ENCODE measurements around the gene CNTNAP2.

CNTNAP2 gene

DNA sequence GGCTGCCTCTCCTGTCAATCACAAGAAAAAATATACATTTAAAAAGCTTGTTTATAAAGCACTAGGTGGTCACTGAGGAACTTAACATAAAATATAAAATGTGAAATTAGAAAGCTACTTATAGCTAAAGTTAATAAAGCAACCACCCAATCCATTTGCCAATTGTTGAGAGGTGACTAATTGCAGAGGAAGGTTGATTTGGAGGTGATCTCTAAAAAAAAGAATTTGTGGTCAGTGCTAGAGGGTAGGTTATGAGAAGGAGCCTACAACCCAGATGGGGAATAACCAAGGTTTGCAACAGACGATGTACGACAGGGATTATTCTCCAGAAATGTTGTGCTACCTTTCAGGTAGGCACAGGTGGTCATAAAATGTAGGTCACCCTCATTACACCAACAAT is 2029.7 kb downstream of the CNTNAP2 start:
- no peak for DNase-seq (ENCODE audit: low read depth in 2 of 2)

GRCh38 chr7:148147438-148147837 is 2030.8 kb downstream of the CNTNAP2 start:
- no peak for DNase-seq (ENCODE audit: low read depth in 2 of 2)

- no peak for DNase-seq (ENCODE audit: low read depth in 2 of 2)
Observed at GRCh38 chr7:148148456-148148855, 2031.9 kb downstream of the CNTNAP2 start.

GRCh38 chr7:148149730-148150129 is 2033.1 kb downstream of the CNTNAP2 start:
- no peak for DNase-seq (ENCODE audit: low read depth in 2 of 2)

DNA sequence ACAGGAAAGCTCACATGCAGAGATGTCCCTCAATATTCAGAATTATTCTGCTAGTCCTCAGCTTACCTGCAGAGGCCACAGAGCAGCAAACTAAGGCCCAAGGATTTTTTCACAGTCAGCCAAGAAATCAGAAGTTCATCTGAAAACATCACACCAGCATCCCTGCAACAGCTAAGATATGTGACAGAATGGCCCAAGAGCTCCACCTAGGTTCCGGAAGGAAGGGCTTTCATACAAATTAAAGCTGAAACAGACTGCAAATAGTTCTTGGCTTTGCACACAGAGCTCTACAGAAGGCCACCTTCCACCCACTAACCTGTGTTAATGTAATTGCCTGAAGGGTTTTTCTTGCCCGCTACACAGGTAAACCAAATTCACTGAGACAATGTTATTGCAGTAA is 2035.2 kb downstream of the CNTNAP2 start:
- no peak for DNase-seq (ENCODE audit: low read depth in 2 of 2)

- no peak for DNase-seq (ENCODE audit: low read depth in 2 of 2)
Observed at GRCh38 chr7:148153616-148154284, 2037.1 kb downstream of the CNTNAP2 start.

DNA sequence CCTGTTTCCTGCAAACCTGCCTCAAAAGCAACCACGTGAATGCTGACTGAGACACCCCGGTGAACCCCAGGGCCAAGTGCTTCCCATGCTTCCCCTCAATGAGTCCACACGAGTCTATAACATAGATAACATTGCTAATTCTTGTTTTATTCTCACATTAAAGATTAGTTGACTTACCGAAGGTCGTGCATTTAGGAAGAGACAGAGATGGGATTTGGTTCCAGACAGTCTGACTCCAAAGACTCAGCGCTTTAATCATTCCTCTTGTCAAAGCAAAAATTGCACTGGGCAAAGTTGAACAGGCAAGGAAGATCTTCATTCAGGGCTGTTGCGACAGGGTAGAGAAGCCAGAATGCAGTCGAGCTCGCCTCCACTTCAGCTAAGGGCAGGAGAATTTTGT is 2038.4 kb downstream of the CNTNAP2 start:
- DNase-seq (ENCODE audit: low read depth in 2 of 2) = no peak

- DNase-seq (ENCODE audit: low read depth in 2 of 2) = no peak
Observed at GRCh38 chr7:148155826-148156225, 2039.2 kb downstream of the CNTNAP2 start.

- DNase-seq (ENCODE audit: low read depth in 2 of 2) = no peak
Observed at GRCh38 chr7:148156233-148156632, 2039.6 kb downstream of the CNTNAP2 start.

GRCh38 chr7:148159331-148159730 is 2042.7 kb downstream of the CNTNAP2 start:
- no peak for DNase-seq (ENCODE audit: low read depth in 2 of 2)

- no peak for DNase-seq (ENCODE audit: low read depth in 2 of 2)
Observed at GRCh38 chr7:148161776-148162175, 2045.2 kb downstream of the CNTNAP2 start.

- DNase-seq (ENCODE audit: low read depth in 2 of 2) = no peak
Observed at GRCh38 chr7:148162808-148163207, 2046.2 kb downstream of the CNTNAP2 start.

DNA sequence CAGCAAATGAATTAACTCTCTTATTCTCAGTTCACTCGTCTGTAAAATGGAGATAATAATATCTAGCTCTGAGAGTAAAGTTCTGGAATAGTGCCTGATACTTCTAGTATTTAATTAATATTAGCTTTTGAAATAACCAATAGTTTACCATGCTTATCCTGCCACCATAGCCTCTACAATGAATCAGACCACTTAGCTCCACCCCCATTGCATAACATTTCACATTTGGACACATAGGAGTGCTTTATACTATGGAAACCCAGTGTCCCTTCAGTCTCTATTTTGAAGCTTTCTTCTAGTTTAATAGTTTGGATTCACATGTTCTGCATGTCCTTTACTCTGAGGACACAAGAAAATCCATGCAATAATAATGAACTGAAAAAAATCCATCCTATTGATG is 2046.6 kb downstream of the CNTNAP2 start:
- no peak for DNase-seq (ENCODE audit: low read depth in 2 of 2)

- no peak for DNase-seq (ENCODE audit: low read depth in 2 of 2)
Observed at GRCh38 chr7:148172920-148173319, 2056.3 kb downstream of the CNTNAP2 start.

DNA sequence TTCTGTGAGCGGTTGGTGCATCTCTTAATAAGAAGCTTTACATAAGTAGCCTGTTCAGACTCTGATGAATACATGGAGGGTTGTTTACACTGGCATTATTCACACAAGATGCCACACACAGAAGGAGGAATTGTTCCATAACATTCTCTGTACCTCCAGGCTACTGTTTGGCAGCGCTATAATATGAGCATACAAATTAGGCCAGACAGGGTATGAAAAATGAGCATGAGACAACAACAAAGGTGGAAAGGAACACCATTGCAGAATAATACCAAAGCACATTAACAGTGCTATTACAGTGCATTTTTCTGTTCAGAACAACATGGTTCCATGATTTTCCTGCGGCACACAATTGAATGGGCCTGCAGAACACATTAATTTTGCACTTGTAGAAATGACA is 2056.8 kb downstream of the CNTNAP2 start:
- no peak for DNase-seq (ENCODE audit: low read depth in 2 of 2)

- DNase-seq (ENCODE audit: low read depth in 2 of 2) = no peak
Observed at GRCh38 chr7:148174376-148174775, 2057.8 kb downstream of the CNTNAP2 start.

DNA sequence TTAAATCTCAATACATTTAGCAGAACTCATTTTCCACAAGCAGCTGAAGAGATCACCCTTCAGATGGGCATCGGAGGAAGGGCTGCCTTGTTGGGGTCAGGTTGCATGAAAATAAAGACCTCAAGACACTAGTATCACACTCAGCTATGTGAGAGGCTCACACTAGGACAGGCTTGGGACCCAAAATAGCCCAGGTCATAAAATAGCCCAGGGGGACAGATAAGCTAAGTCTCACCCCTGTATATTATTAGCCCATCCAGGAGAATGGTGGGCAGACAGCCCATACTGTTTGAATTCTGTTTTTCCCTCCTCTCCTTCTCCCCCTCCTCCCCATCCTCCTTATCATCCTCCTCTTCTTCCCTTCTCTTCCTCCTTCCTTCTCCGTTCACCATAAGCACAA is 2058.9 kb downstream of the CNTNAP2 start:
- DNase-seq (ENCODE audit: low read depth in 2 of 2) = no peak

DNA sequence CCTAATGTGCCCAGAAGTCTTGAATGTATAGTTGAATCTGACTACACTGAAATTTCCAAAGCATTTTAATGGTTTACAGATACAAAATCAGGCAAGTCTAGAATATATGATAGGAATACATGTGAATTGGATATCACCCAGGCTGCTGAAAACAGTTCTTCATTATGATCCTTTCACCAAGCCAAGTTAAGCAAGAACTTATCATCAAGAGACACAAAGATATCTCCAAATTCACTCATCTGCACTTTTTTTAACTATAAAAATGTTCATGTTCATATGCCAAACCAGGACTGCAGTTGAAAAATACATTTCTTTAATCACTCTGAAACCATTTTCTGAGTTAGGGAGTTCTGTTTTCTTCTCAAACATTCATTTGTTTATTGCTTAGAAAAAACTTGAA is 2061.4 kb downstream of the CNTNAP2 start:
- no peak for DNase-seq (ENCODE audit: low read depth in 2 of 2)

DNA sequence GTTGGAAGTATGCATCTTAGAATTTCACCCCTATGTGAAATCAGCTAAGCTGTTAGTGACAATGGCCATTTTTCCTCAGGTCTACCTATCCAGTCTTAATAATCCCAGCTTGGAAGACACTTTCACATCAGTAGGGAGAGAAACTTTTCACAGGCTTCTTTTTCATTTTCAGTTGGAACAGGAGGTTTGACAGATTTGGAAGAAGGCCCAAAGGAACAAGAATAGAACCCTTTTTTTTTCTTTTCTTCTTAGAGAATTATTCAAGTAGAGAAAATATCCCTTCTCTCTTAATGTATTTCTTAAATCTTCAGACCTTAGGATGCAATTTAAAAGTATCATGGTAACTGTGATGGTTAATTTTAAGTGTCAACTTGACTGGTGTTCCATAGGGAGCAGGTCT is 2063.5 kb downstream of the CNTNAP2 start:
- no peak for DNase-seq (ENCODE audit: low read depth in 2 of 2)

DNA sequence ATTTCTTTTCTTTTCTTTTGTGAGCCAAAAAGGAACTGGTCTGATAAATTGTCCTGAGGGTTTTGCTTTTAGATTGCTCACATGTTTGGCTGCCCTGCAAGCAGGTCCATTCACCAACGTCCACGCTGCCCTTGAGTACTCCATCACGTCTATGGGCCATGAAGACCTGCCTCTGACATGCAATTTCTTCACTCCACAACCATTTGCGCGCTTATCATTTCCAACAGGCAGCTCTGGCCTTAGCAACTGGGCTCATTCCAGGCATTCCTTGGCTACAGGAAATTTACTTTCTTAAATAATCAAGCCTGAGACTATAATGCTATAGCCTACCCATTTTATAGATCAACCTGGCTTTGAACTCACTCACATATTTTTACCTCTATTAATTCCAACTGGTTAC is 2065.7 kb downstream of the CNTNAP2 start:
- no peak for DNase-seq (ENCODE audit: low read depth in 2 of 2)

DNA sequence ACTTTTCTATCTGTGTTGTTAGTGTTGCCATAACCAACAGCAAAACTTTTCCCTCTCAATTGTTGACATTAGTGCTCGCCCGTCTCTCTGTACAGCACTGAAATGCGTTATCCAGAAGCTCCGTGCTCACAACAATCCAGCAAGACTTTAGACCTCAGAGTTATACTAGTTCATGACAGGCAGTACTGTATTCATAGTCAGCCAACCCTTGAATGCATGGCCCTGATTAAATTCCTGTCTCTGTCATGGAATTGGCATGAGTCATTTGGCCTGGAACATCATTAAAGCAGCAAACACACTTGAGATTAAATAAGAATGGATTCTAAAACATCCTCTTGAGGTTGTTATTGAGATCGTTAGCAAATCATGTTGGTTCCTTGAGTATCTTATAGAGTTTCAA is 2068.4 kb downstream of the CNTNAP2 start:
- DNase-seq (ENCODE audit: low read depth in 2 of 2) = no peak

DNA sequence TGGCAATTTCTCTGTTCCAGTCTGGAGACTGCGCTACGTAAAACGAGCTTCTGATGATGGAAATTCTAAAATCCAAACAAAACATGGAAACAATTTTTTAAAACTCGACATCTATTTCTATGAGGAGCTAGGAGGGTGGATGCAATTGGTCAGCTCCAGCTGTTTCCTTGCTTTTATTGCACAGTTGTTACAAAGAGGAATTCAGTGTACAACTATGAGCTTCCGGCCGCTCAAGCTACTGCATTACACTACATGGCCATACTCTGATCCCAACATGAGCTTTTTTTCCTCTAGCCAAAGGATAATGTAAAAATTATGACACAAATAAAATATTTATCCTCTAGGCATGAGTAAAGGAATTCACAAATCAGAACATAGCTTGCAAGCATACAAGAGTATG is 2070.9 kb downstream of the CNTNAP2 start:
- no peak for DNase-seq (ENCODE audit: low read depth in 2 of 2)

GRCh38 chr7:148191391-148192065 is 2074.9 kb downstream of the CNTNAP2 start:
- no peak for DNase-seq (ENCODE audit: low read depth in 2 of 2)

DNA sequence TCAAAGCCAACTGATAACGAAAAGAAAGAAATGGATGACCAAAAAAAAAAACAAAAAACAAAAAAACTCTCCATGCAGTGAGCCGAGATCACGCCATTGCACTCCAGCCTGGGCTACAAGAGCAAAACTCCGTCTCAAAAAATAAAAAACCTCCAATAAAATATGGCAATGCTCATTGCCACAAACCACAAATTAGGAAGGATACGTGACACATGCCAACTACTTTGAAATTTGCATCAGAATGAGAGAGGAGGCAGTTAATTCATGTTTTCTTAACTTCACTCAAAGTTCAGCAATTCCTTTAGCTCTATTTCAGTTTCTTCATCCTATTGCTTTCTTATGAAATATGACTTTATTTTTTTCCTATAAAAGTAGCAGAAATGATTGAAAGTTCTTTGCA is 2075.9 kb downstream of the CNTNAP2 start:
- DNase-seq (ENCODE audit: low read depth in 2 of 2) = no peak

Measured in stimulated activated CD4-positive, alpha-beta T cell treated with anti-CD3 and anti-CD28 coated beads, Interleukin-1b, Interleukin-23, amount 100 ng/mL, for 1 hour (primary cell).